B cell (primary cell): ENCODE data around the gene CHST11. TPM values are rescaled to one million over a fixed set of nuclear protein-coding genes. Genes with fewer than 3 reads are reported as not detected.

Experiments
- ATAC-seq: fragments of 200-7000 bp; cut with Tn5 transposase; one replicate; pipeline ENCODE4 v1.10.0; 2021; ENCODE audit warnings: low read depth, mild to moderate bottlenecking, moderate number of reproducible peaks, moderate library complexity
- CTCF ChIA-PET: fragments of 350-600 bp; sonication (Branson Sonifier 250); formaldehyde crosslinking; loops from one replicate; lab custom pipeline; 2021; ENCODE audit warnings: antibody characterized with exemption, inconsistent platforms; lab: Charles Lee
- POLR2A ChIA-PET: fragments of 350-600 bp; sonication (Branson Sonifier 250); formaldehyde crosslinking; loops from one replicate; lab custom pipeline; 2021; ENCODE audit warnings: antibody characterized with exemption; lab: Charles Lee
- DNase-seq: peaks from one replicate; pipeline ENCODE4 v3.0.0; 2013
- H2AFZ ChIP-seq: 2 replicates; pipeline ENCODE4 v1.6.1; 2012; ENCODE audit warnings: mild to moderate bottlenecking, low read depth, low read length; ENCODE audit not compliant: insufficient read depth, poor library complexity, severe bottlenecking
- H3K27ac ChIP-seq, 2 donors: 1 replicate in 1 of 2; 2 replicates in 1 of 2; pipeline ENCODE4 v1.5.1; 2012 to 2013; ENCODE audit warnings: low read length in 2 of 2, mild to moderate bottlenecking in 2 of 2, moderate library complexity in 1 of 2
- H3K27me3 ChIP-seq, 4 experiments: fragments of 200-600 bp in 1 of 4; sonication (generic) in 1 of 4; replicated peaks in 1 of 4; 1 replicate in 2 of 4; 2 replicates in 2 of 4; pipeline versions ENCODE4 v1.6.1 to v1.7.0; 2013 to 2016; ENCODE audit warnings: low read length in 3 of 4, mild to moderate bottlenecking in 2 of 4, mixed read lengths in 1 of 4, moderate library complexity in 1 of 4; ENCODE audit not compliant: insufficient read depth in 4 of 4, control insufficient read depth in 3 of 4; ENCODE audit errors: control extremely low read depth in 1 of 4
- H3K36me3 ChIP-seq, 2 experiments: replicated peaks in 1 of 2; 1 replicate in 1 of 2; 2 replicates in 1 of 2; pipeline versions ENCODE4 v1.6.1 to v1.7.1; 2013; ENCODE audit warnings: low read length in 1 of 2; ENCODE audit not compliant: insufficient read depth in 2 of 2, control insufficient read depth in 1 of 2; ENCODE audit errors: control extremely low read depth in 1 of 2, extremely low read depth in 1 of 2
- H3K4me1 ChIP-seq, 2 donors: fragments of 200-600 bp in 1 of 2; sonication (generic) in 1 of 2; 1 replicate in 1 of 2; 2 replicates in 1 of 2; pipeline versions ENCODE4 v1.5.1 to v1.6.1; 2013 to 2017; ENCODE audit warnings: low read length in 2 of 2; ENCODE audit not compliant: control insufficient read depth in 2 of 2, insufficient read depth in 2 of 2
- H3K4me2 ChIP-seq: replicated peaks from 2 replicates; pipeline ENCODE3; 2012; ENCODE audit warnings: mild to moderate bottlenecking, low read depth, low read length; ENCODE audit not compliant: poor library complexity, severe bottlenecking
- H3K4me3 ChIP-seq, 5 experiments: fragments of 200-600 bp in 1 of 5; sonication (generic) in 1 of 5; 1 replicate in 3 of 5; 2 replicates in 2 of 5; pipeline versions ENCODE4 v1.5.1 to v1.7.0; 2011 to 2016; ENCODE audit warnings: low read length in 4 of 5, mild to moderate bottlenecking in 4 of 5, low read depth in 2 of 5, control low read depth in 1 of 5, moderate library complexity in 1 of 5; ENCODE audit not compliant: insufficient read depth in 1 of 5; ENCODE audit errors: control extremely low read depth in 1 of 5, extremely low read depth in 1 of 5
- H3K79me2 ChIP-seq: fragments of 200-600 bp; sonication (generic); one replicate; pipeline ENCODE4 v1.6.0; 2016; ENCODE audit warnings: low read length; ENCODE audit not compliant: control insufficient read depth, insufficient read depth
- H3K9ac ChIP-seq: fragments of 200-600 bp; sonication (generic); 2 replicates; pipeline ENCODE4 v1.6.1; 2017; ENCODE audit warnings: mild to moderate bottlenecking, low read length, moderate library complexity
- H3K9me3 ChIP-seq, 3 donors: one replicate each; pipeline versions ENCODE4 v1.6.1 to v1.7.1; 2013; ENCODE audit warnings: low read length in 2 of 3; ENCODE audit not compliant: control insufficient read depth in 2 of 3, insufficient read depth in 1 of 3; ENCODE audit errors: control extremely low read depth in 1 of 3
- H4K20me1 ChIP-seq: 2 replicates; pipeline ENCODE4 v1.6.0; 2012; ENCODE audit warnings: mild to moderate bottlenecking, low read length; ENCODE audit not compliant: insufficient read depth, control insufficient read depth, poor library complexity, severe bottlenecking
- H3K27ac Mint-ChIP-seq: one replicate; pipeline ENCODE4 v1.8.0; 2021; ENCODE audit warnings: mixed read lengths
- H3K27me3 Mint-ChIP-seq: one replicate; pipeline ENCODE4 v1.8.0; 2021; ENCODE audit warnings: mixed read lengths
- H3K4me1 Mint-ChIP-seq: one replicate; pipeline ENCODE4 v1.8.0; 2021; ENCODE audit warnings: mixed read lengths
- H3K4me3 Mint-ChIP-seq: one replicate; pipeline ENCODE4 v1.8.0; 2021; ENCODE audit warnings: mixed read lengths
- H3K9me3 Mint-ChIP-seq: one replicate; pipeline ENCODE4 v1.8.0; 2022; ENCODE audit warnings: mixed read lengths; ENCODE audit not compliant: insufficient read depth
- EZH2 ChIP-seq: IDR thresholded peaks from 2 replicates; pipeline ENCODE4 v1.6.1; 2012; ENCODE audit warnings: borderline replicate concordance, low read depth, mild to moderate bottlenecking, moderate library complexity, low read length; ENCODE audit not compliant: insufficient read depth, poor library complexity, severe bottlenecking
- WGBS: methylation state at CpG from one replicate; pipeline ENCODE4 v1.1.5; 2013; ENCODE audit warnings: missing lambda C conversion rate; ENCODE audit not compliant: insufficient coverage; 5-methylcytosine and 5-hydroxymethylcytosine counted together
- intact Hi-C: fragments of 100-400 bp; cut with micrococcal nuclease; formaldehyde crosslinking; loops from one replicate; pipeline ENCODE4 v1.10.0; 2022
- polyA plus RNA-seq: library from polyadenylated mRNA; depleted of rRNA; stranded (reverse); fragments of >200 nt; gene quantifications from 2 replicates; pipeline ENCODE4 v1.2.3, GENCODE V29; 2012
- total RNA-seq, 2 donors: library from RNA; stranded (reverse); fragments of 120-200 nt in 1 of 2; gene quantifications; 1 replicate in 1 of 2; 2 replicates in 1 of 2; pipeline versions ENCODE4 v1.2.3 to v1.2.4, GENCODE V29; 2013 to 2022
- TF ChIP-seq, protein P1 (sequence below): fragments of 200-600 bp; IDR thresholded peaks from one replicate; pipeline ENCODE4 v1.8.0; 2022; ENCODE audit warnings: antibody characterized with exemption, mild to moderate bottlenecking

CHST11 gene
- total and polyA plus RNA-seq, 2 donors (not counting 1 experiment from before 2014, with no cell fraction given): 46.3 to 152 TPM

DNA sequence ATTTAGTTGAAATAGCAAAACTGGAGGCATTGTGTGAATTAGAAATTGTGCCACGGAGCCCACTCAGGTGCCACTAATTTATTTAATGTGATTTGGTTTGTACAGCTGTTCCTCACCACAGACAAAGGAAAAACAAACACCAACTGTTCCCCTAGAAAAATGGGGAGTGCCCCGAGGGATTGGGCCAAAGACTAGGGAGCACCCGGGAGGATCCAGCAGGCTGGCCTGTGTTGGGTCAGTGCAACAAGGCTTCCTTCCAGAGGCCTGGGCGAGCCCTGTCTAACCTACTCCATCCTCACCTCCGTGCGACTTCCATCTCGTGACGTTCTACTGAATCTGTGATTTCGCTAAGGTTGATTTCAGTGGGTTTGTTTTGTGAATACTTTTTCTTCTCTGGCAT, 206.2 kb downstream of the CHST11 start:
- Histone ChIP-seq H3K27me3 (no peaks in the 10 kb centered on the region), H3K27ac (no peak overlapping the region), H3K4me2 (no peak overlapping the region), H3K36me3 (peaks cover 6 to 10% of the 10 kb centered on the region in 2 experiments), H3K9ac (no peak overlapping the region), H4K20me1 (peaks cover 53% of the 10 kb centered on the region), H3K9me3 (no peaks in the 10 kb centered on the region), H3K4me3 (no peak overlapping the region), H3K79me2 (peaks cover 80% of the 10 kb centered on the region), H3K4me1 (peaks cover 0 to 5% of the 10 kb centered on the region in 2 donors), H2AFZ (no peak overlapping the region)
- Mint-ChIP-seq H3K27ac (no peak overlapping the region), H3K9me3 (no peaks in the 10 kb centered on the region), H3K27me3 (no peaks in the 10 kb centered on the region), H3K4me3 (no peak overlapping the region), H3K4me1 (peaks cover 26% of the 10 kb centered on the region)
- DNase-seq: no peak
- 100% methylated on average over 2 of the region's 9 CpGs for WGBS
- intact Hi-C loops: no loop called here
- no peak for ATAC-seq
- CTCF ChIA-PET: interaction anchor here (0.8 to 1.6 kb wide), 2 partner anchors 14 to 281 kb away, joined by 3 to 8 read pairs; no protein-coding TSS in a partner anchor
- TF ChIP-seq, protein P1, sequence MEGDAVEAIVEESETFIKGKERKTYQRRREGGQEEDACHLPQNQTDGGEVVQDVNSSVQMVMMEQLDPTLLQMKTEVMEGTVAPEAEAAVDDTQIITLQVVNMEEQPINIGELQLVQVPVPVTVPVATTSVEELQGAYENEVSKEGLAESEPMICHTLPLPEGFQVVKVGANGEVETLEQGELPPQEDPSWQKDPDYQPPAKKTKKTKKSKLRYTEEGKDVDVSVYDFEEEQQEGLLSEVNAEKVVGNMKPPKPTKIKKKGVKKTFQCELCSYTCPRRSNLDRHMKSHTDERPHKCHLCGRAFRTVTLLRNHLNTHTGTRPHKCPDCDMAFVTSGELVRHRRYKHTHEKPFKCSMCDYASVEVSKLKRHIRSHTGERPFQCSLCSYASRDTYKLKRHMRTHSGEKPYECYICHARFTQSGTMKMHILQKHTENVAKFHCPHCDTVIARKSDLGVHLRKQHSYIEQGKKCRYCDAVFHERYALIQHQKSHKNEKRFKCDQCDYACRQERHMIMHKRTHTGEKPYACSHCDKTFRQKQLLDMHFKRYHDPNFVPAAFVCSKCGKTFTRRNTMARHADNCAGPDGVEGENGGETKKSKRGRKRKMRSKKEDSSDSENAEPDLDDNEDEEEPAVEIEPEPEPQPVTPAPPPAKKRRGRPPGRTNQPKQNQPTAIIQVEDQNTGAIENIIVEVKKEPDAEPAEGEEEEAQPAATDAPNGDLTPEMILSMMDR: no peak
- TF ChIP-seq EZH2: no peak
- POLR2A ChIA-PET: no interaction called here

DNA sequence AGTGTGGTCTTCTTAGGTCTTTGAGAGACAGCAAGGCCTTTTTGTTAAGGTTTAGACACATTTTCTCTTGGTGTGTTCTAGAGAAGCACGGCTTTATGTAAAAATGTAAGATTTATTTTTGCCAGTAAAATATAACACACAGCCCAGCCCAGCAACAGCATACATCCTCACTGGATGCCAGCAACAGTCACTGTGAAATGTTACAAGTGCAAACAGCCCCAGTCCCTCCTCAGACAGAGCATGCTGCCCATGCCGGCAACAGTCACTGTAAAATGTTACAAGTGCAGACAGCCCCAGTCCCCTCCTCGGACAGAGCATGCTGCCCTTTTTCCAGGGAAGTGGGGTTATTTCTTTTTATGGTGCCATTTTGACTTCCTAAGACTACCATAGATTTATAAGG, 207.6 kb downstream of the CHST11 start:
- H3K36me3 ChIP-seq: peaks cover 5 to 6% of the 10 kb centered on the region in 2 experiments
- intact Hi-C loops: no loop called here
- H3K4me1 Mint-ChIP-seq: peaks cover 35% of the 10 kb centered on the region
- no peaks in the 10 kb centered on the region for H3K9me3 Mint-ChIP-seq
- H4K20me1 ChIP-seq: peaks cover 53% of the 10 kb centered on the region
- no peak overlapping the region for H3K4me3 Mint-ChIP-seq
- no peak overlapping the region for H3K4me3 ChIP-seq
- H3K27ac ChIP-seq: no peak overlapping the region
- ChIA-PET POLR2A (no interaction called here), CTCF (no interaction called here)
- TF ChIP-seq, protein P1: no peak
- no peak for TF ChIP-seq EZH2
- peaks cover 13 to 19% of the 10 kb centered on the region in 2 donors for H3K4me1 ChIP-seq
- no peak for DNase-seq
- no peaks in the 10 kb centered on the region for H3K9me3 ChIP-seq
- no peak overlapping the region for H3K4me2 ChIP-seq
- no peak overlapping the region for H3K27ac Mint-ChIP-seq
- WGBS: no CpG with 5 or more reads among the region's 3 CpGs
- peaks cover 80% of the 10 kb centered on the region for H3K79me2 ChIP-seq
- ATAC-seq: no peak
- H2AFZ ChIP-seq: no peak overlapping the region
- no peak overlapping the region for H3K9ac ChIP-seq
- no peaks in the 10 kb centered on the region for H3K27me3 Mint-ChIP-seq
- H3K27me3 ChIP-seq: no peaks in the 10 kb centered on the region
